Endothelial cell of umbilical vein (primary cell): Measurements from ENCODE around the gene THEMIS. TPM values are rescaled to one million over a fixed set of nuclear protein-coding genes. Genes with fewer than 3 reads are reported as not detected.

ENCODE experiments used
- BruUV-seq: library from RNA; stranded (reverse); fragments of 400-500 nt; replicated peaks from 2 replicates; lab custom pipeline; 2021; lab: Mats Ljungman, UMichigan
- CTCF ChIA-PET: fragments of 300-600, 350-600 bp; sonication (Branson Sonifier 250); formaldehyde crosslinking; loops from one replicate; lab custom pipeline; 2021; ENCODE audit warnings: antibody characterized with exemption, inconsistent platforms; lab: Charles Lee
- POLR2A ChIA-PET: fragments of 300-600, 350-600 bp; sonication (Branson Sonifier 250); formaldehyde crosslinking; loops from one replicate; lab custom pipeline; 2021; ENCODE audit warnings: antibody characterized with exemption, inconsistent platforms; lab: Charles Lee
- DNase-seq: peaks from one replicate; pipeline ENCODE4 v3.0.0-alpha.2; 2011; ENCODE audit warnings: low read depth, low spot score
- FAIRE-seq: peaks from 2 replicates; lab custom pipeline; 2011; peaks lifted over from hg19 to GRCh38; lab: Jason Lieb, UNC
- H2AFZ ChIP-seq: 2 replicates; pipeline ENCODE4 v1.6.0; 2012; ENCODE audit warnings: low read depth, low read length, control low read depth, inconsistent platforms
- H3K27ac ChIP-seq: 2 replicates; pipeline ENCODE4 v1.5.1; 2011; ENCODE audit warnings: low read depth, mild to moderate bottlenecking, control low read depth, low read length, moderate library complexity; ENCODE audit not compliant: insufficient read depth
- H3K27me3 ChIP-seq, 2 experiments: 2 replicates each; pipeline versions ENCODE4 v1.6.0 to v1.6.1; 2011; ENCODE audit warnings: low read length in 2 of 2, mixed read lengths in 1 of 2; ENCODE audit not compliant: control insufficient read depth in 2 of 2, insufficient read depth in 2 of 2
- H3K36me3 ChIP-seq, 2 experiments: 2 replicates in 1 of 2; 3 replicates in 1 of 2; pipeline ENCODE4 v1.5.1; 2011; ENCODE audit warnings: low read length in 2 of 2, mild to moderate bottlenecking in 1 of 2, moderate library complexity in 1 of 2; ENCODE audit not compliant: control insufficient read depth in 2 of 2, insufficient read depth in 2 of 2; ENCODE audit errors: extremely low read depth in 1 of 2
- H3K4me1 ChIP-seq: 3 replicates; pipeline ENCODE4 v1.5.1; 2011; ENCODE audit warnings: mild to moderate bottlenecking, low read length; ENCODE audit not compliant: control insufficient read depth, insufficient read depth; ENCODE audit errors: extremely low read depth
- H3K4me2 ChIP-seq: 2 replicates; pipeline ENCODE4 v1.6.1; 2011; ENCODE audit warnings: low read length, control low read depth, mixed read lengths; ENCODE audit not compliant: insufficient read depth
- H3K4me3 ChIP-seq, 3 experiments: fragments of 200-600 bp in 1 of 3; sonication (generic), shearing (Covaris generic) in 1 of 3; replicated peaks in 1 of 3; 2 replicates each; pipeline ENCODE4 v1.5.1; 2011 to 2016; ENCODE audit warnings: control low read depth in 3 of 3, low read length in 3 of 3, mild to moderate bottlenecking in 2 of 3, inconsistent platforms in 1 of 3, low read depth in 1 of 3, moderate library complexity in 1 of 3; ENCODE audit not compliant: insufficient read depth in 1 of 3
- H3K79me2 ChIP-seq: 2 replicates; pipeline ENCODE4 v1.6.0; 2012; ENCODE audit warnings: low read length, inconsistent platforms; ENCODE audit not compliant: control insufficient read depth, insufficient read depth
- H3K9ac ChIP-seq: replicated peaks from 2 replicates; pipeline ENCODE3; 2011; ENCODE audit warnings: low read length, control low read depth; ENCODE audit not compliant: insufficient read depth; ENCODE audit errors: extremely low read depth
- H3K9me1 ChIP-seq: replicated peaks from 3 replicates; pipeline ENCODE4 v1.6.0; 2011; ENCODE audit warnings: mild to moderate bottlenecking, low read length; ENCODE audit not compliant: control insufficient read depth, insufficient read depth; ENCODE audit errors: extremely low read depth
- H3K9me3 ChIP-seq: replicated peaks from 2 replicates; pipeline ENCODE4 v1.5.1; 2012; ENCODE audit warnings: low read length, inconsistent platforms; ENCODE audit not compliant: control insufficient read depth, insufficient read depth
- H4K20me1 ChIP-seq: replicated peaks from 2 replicates; pipeline ENCODE3; 2011; ENCODE audit warnings: mild to moderate bottlenecking, low read length; ENCODE audit not compliant: control insufficient read depth, insufficient read depth; ENCODE audit errors: extremely low read depth
- EZH2 ChIP-seq: IDR thresholded peaks from 2 replicates; pipeline ENCODE4 v1.6.1; 2012; ENCODE audit warnings: borderline replicate concordance, low read depth, mild to moderate bottlenecking, moderate library complexity, low read length, inconsistent platforms; ENCODE audit not compliant: severe bottlenecking
- FOS ChIP-seq: IDR thresholded peaks from 2 replicates; pipeline ENCODE4 v1.6.1; 2011; ENCODE audit warnings: mild to moderate bottlenecking, low read length, moderate library complexity, borderline replicate concordance; ENCODE audit not compliant: insufficient read depth
- GATA2 ChIP-seq: IDR thresholded peaks from 2 replicates; pipeline ENCODE4 v1.7.0; 2011; ENCODE audit warnings: low read depth, mild to moderate bottlenecking, moderate library complexity, mixed read lengths, low read length; ENCODE audit not compliant: insufficient read length, insufficient read depth
- JUN ChIP-seq: IDR thresholded peaks from 2 replicates; pipeline ENCODE4 v1.6.1; 2011; ENCODE audit warnings: borderline replicate concordance, low read depth; ENCODE audit not compliant: insufficient read length, insufficient read depth
- MYC ChIP-seq: IDR thresholded peaks from one replicate; pipeline ENCODE4 v1.6.1; 2011; ENCODE audit warnings: mild to moderate bottlenecking, low read depth, low read length
- POLR2A ChIP-seq: IDR thresholded peaks from 2 replicates; pipeline ENCODE4 v1.6.1; 2012; ENCODE audit warnings: low read depth, mild to moderate bottlenecking, control low read depth, low read length
- POLR2AphosphoS5 ChIP-seq: IDR thresholded peaks from 2 replicates; pipeline ENCODE4 v1.6.1; 2012; ENCODE audit warnings: low read depth, mild to moderate bottlenecking, control low read depth, low read length, moderate library complexity; ENCODE audit not compliant: insufficient read depth
- dilution Hi-C: fragments of 300-500 bp; cut with MboI; formaldehyde crosslinking; loops from one replicate; pipeline ENCODE4 v1.15.0; 2019; ENCODE audit warnings: low sequenced_read_pairs; ENCODE audit not compliant: extremely low pct_ligation_motif_present
- intact Hi-C: fragments of 100-400 bp; cut with micrococcal nuclease; formaldehyde crosslinking; loops from one replicate; pipeline ENCODE4 v1.10.0; 2022
- polyA plus RNA-seq, 4 experiments: library from polyadenylated mRNA; depleted of rRNA in 3 of 4; stranded (reverse) in 3 of 4; unstranded in 1 of 4; fragments of >200 nt; gene quantifications; 2 replicates each; pipeline versions ENCODE4 v1.2.1 to v1.2.3, GENCODE V29; 2011 to 2012; ENCODE audit warnings: missing spikeins in 1 of 4
- total RNA-seq: library from RNA; stranded (reverse); gene quantifications from 2 replicates; pipeline ENCODE4 v1.2.3, GENCODE V29; 2021
- TF ChIP-seq, protein P1 (sequence below): IDR thresholded peaks from 2 replicates; pipeline ENCODE4 v1.6.1; 2011; ENCODE audit not compliant: insufficient read depth, insufficient read length
- TF ChIP-seq, protein P2 (sequence below), 2 donors: IDR thresholded peaks; 1 replicate in 1 of 2; 2 replicates in 1 of 2; pipeline ENCODE4 v1.5.1; 2011; ENCODE audit warnings: low read length in 2 of 2, mild to moderate bottlenecking in 2 of 2, moderate library complexity in 2 of 2, control low read depth in 1 of 2, inconsistent platforms in 1 of 2, low read depth in 1 of 2; ENCODE audit not compliant: insufficient read depth in 1 of 2; ENCODE audit errors: extremely low read depth in 1 of 2

THEMIS gene
- total and polyA plus RNA-seq, 2 donors (not counting 3 experiments of a cell fraction or from before 2014, with no cell fraction given), result not detected

DNA sequence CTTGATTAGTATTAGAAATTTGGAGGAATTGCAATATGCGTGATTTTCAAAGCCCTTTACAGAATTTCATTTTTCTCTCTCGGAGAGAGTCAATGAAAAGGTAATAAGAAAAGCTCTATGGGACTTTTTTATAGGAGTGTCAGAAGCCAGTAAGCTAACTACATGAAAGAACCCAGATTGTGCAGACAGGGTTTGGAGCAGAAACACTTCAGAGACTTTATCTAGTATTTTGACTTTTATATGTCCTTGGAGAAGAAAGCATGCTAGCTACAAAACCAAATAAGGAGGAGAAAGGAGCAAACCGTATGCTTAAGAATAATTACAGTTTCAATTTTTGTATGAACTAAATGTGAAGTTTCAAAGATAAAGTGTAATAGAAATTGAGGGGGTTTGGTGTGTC lies 182.2 kb downstream of the THEMIS start:
- no peaks in the 10 kb centered on the region for H3K9me1 ChIP-seq
- TF ChIP-seq POLR2A, result no peak
- TF ChIP-seq, protein P1, sequence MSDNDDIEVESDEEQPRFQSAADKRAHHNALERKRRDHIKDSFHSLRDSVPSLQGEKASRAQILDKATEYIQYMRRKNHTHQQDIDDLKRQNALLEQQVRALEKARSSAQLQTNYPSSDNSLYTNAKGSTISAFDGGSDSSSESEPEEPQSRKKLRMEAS, result no peak
- no peak for TF ChIP-seq FOS
- TF ChIP-seq, protein P2, sequence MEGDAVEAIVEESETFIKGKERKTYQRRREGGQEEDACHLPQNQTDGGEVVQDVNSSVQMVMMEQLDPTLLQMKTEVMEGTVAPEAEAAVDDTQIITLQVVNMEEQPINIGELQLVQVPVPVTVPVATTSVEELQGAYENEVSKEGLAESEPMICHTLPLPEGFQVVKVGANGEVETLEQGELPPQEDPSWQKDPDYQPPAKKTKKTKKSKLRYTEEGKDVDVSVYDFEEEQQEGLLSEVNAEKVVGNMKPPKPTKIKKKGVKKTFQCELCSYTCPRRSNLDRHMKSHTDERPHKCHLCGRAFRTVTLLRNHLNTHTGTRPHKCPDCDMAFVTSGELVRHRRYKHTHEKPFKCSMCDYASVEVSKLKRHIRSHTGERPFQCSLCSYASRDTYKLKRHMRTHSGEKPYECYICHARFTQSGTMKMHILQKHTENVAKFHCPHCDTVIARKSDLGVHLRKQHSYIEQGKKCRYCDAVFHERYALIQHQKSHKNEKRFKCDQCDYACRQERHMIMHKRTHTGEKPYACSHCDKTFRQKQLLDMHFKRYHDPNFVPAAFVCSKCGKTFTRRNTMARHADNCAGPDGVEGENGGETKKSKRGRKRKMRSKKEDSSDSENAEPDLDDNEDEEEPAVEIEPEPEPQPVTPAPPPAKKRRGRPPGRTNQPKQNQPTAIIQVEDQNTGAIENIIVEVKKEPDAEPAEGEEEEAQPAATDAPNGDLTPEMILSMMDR (IDR thresholded peaks at IDR 0.05; ENCODE audit: extremely low read depth in 1 of 2, insufficient read depth in 1 of 2, low read depth in 1 of 2, low read length in 2 of 2), result no peak
- TF ChIP-seq MYC, result no peak
- no peak for TF ChIP-seq JUN
- TF ChIP-seq GATA2, result no peak
- TF ChIP-seq POLR2AphosphoS5, result no peak
- no peak for TF ChIP-seq EZH2
- no peaks in the 10 kb centered on the region for H3K4me1 ChIP-seq
- FAIRE-seq (no peak), DNase-seq (no peak)
- no peaks in the 10 kb centered on the region for H3K9me3 ChIP-seq
- intact Hi-C loops (no loop called here), dilution Hi-C loops (no loop called here)
- no peaks in the 10 kb centered on the region for H4K20me1 ChIP-seq
- H3K27ac ChIP-seq, result no peak overlapping the region
- no peak overlapping the region for H3K4me2 ChIP-seq
- H3K4me3 ChIP-seq, result no peak overlapping the region
- no peak overlapping the region for H2AFZ ChIP-seq
- POLR2A ChIA-PET, result no interaction called here
- no peaks in the 10 kb centered on the region for H3K36me3 ChIP-seq
- BruUV-seq, result no TSS peak
- H3K9ac ChIP-seq, result no peak overlapping the region
- H3K27me3 ChIP-seq, result peaks cover 6 to 29% of the 10 kb centered on the region in 2 experiments
- CTCF ChIA-PET, result interaction anchor here (0.6 to 1.4 kb wide), 2 partner anchors 9 to 1315 kb away, joined by 3 to 5 read pairs; no protein-coding TSS in a partner anchor
- no peaks in the 10 kb centered on the region for H3K79me2 ChIP-seq
